ENCODE measurements around the gene SLFN12. TPM values are rescaled to one million over a fixed set of nuclear protein-coding genes. Genes with fewer than 3 reads are reported as not detected.
A peak's percentile ranks its signal among the peaks of the same experiment; 100 is the strongest.

Gene SLFN12
- total and polyA plus RNA-seq, 2 donors from 2014 or later: 2.3 to 13.3 TPM

DNA sequence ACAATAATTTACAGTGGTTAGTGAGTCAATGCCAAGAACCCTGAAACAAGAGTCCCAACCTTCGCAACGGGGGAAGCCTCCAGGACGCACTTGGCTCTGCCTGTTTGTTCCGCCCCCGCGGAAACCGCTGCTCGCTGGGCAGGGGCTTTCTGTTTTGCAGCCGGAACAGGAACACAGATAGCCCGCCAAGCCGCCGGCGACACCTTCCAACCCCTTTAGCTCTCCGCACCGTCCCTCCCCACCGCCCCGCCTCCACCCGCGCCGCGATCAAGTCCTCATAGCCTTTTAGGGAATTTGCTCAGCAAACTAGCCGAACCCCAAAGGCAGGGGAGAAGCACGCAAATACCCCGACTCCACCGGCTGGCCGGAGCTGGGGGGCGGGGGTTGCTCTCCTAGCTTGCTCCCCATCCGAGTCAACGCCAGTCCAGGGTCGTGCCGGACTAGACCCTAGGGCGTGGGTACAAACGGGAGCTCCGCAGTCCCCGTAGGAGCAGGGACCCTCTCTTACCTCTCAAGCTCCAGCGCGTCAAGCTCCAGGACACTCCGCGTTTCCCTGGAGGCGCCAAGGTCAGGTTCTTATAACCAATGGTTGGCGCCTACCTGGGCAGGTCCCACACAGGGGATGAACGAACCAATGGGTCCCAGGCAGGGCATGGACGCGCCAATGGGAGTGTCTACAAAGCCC is 16.1 kb upstream of the SLFN12 start, which contains the start of gene SLFN13:
SLFN13 (minus strand) TSS at position 553 of the 685 bp plus-strand sequence. CDS start 3,086 bp downstream, outside the sequence.
- peak; percentile 86 to 93 (median 90) for DNase-seq
- TF ChIP-seq, protein P1, sequence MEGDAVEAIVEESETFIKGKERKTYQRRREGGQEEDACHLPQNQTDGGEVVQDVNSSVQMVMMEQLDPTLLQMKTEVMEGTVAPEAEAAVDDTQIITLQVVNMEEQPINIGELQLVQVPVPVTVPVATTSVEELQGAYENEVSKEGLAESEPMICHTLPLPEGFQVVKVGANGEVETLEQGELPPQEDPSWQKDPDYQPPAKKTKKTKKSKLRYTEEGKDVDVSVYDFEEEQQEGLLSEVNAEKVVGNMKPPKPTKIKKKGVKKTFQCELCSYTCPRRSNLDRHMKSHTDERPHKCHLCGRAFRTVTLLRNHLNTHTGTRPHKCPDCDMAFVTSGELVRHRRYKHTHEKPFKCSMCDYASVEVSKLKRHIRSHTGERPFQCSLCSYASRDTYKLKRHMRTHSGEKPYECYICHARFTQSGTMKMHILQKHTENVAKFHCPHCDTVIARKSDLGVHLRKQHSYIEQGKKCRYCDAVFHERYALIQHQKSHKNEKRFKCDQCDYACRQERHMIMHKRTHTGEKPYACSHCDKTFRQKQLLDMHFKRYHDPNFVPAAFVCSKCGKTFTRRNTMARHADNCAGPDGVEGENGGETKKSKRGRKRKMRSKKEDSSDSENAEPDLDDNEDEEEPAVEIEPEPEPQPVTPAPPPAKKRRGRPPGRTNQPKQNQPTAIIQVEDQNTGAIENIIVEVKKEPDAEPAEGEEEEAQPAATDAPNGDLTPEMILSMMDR (IDR thresholded peaks at IDR 0.05; ENCODE audit: borderline replicate concordance, extremely low read depth, insufficient read depth): no peak
- H3K27me3 ChIP-seq (ENCODE audit: control insufficient read depth, insufficient read depth, low read length): peaks cover 13% of the 10 kb centered on the region
- intact Hi-C loops (cut with DNase I): no loop called here
- no peaks in the 10 kb centered on the region for H3K9me3 ChIP-seq (ENCODE audit: control insufficient read depth in 2 of 3, insufficient read depth in 1 of 3, low read length in 3 of 3)
- peak within 1 kb of the TSS in 2 of 3 donors; percentile 13 to 17 for H3K9ac ChIP-seq (ENCODE audit: low read length in 3 of 3)
- H3K36me3 ChIP-seq (ENCODE audit: control insufficient read depth in 2 of 3, insufficient read depth in 3 of 3, low read length in 3 of 3): no peaks in the 10 kb centered on the region
- peak within 1 kb of the TSS; percentile 60 to 66 (median 62) for H3K4me3 ChIP-seq (ENCODE audit: low read length in 3 of 3)
- no peak for FAIRE-seq
- H3K4me1 ChIP-seq (ENCODE audit: control insufficient read depth in 2 of 3, insufficient read depth in 2 of 3, low read depth in 1 of 3, low read length in 3 of 3): peaks cover 0 to 8% (median 0%) of the 10 kb centered on the region in 3 donors
- H3K27ac ChIP-seq (ENCODE audit: low read depth in 2 of 2, low read length in 2 of 2): peak within 1 kb of the TSS in 1 of 2 donors; percentile 29

DNA sequence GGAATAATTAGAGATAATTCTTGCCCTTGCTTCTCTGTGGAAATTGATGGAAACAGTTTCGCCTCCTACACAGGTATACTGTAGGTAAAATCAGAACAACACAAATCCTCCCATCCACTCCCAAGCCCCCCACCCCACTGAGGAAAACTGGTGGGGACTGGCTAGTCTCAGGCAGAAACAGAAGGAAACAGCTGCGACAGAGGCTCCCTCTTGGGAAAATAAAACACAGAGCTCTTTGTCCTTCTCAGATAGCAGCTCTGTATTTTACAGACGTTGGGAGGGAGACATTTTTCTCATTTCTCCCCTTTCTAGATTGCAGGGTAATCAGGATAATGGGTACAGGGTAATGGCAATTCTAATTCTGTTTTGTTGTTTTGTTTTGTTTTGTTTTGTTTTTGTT is 15.2 kb upstream of the SLFN12 start:
- H3K4me3 ChIP-seq (ENCODE audit: low read length in 3 of 3): no peak overlapping the region
- H3K27me3 ChIP-seq (ENCODE audit: control insufficient read depth, insufficient read depth, low read length): peaks cover 13% of the 10 kb centered on the region
- peak in 2 of 5 donors; percentile 15 to 34 for DNase-seq
- no peaks in the 10 kb centered on the region for H3K36me3 ChIP-seq (ENCODE audit: control insufficient read depth in 2 of 3, insufficient read depth in 3 of 3, low read length in 3 of 3)
- intact Hi-C loops (cut with DNase I): no loop called here
- TF ChIP-seq, protein P1 (IDR thresholded peaks at IDR 0.05; ENCODE audit: borderline replicate concordance, extremely low read depth, insufficient read depth): no peak
- no peak for FAIRE-seq
- no peaks in the 10 kb centered on the region for H3K9me3 ChIP-seq (ENCODE audit: control insufficient read depth in 2 of 3, insufficient read depth in 1 of 3, low read length in 3 of 3)
- H3K4me1 ChIP-seq (ENCODE audit: control insufficient read depth in 2 of 3, insufficient read depth in 2 of 3, low read depth in 1 of 3, low read length in 3 of 3): peaks cover 0 to 8% (median 0%) of the 10 kb centered on the region in 3 donors
- H3K9ac ChIP-seq (ENCODE audit: low read length in 3 of 3): no peak overlapping the region
- H3K27ac ChIP-seq (ENCODE audit: low read depth in 2 of 2, low read length in 2 of 2): no peak overlapping the region

DNA sequence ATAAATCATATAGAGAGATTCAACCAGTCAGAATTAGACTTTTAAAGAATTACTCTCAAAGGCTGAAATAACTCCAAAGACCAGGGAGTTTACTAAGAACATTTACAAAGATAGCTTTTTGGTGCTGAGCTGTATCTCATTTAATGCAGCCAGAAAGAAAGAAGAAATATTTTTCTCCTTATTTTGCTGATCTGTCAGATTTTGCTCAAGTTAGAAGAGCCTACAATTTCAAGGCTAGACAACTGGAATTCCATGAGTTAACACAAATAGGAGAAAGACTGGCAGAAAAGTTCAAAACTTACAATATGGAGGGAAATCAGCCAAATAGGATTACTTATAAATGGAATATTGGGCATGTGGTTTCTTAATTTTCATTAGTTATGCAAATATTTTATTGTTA is 6.1 kb upstream of the SLFN12 start:
- FAIRE-seq (no peak), DNase-seq (no peak)
- Histone ChIP-seq H3K4me1 (ENCODE audit: control insufficient read depth in 2 of 3, insufficient read depth in 2 of 3, low read depth in 1 of 3, low read length in 3 of 3) (peaks cover 2 to 4% (median 3%) of the 10 kb centered on the region in 3 donors), H3K27me3 (ENCODE audit: control insufficient read depth, insufficient read depth, low read length) (no peaks in the 10 kb centered on the region), H3K9me3 (ENCODE audit: control insufficient read depth in 2 of 3, insufficient read depth in 1 of 3, low read length in 3 of 3) (no peaks in the 10 kb centered on the region), H3K9ac (ENCODE audit: low read length in 3 of 3) (no peak overlapping the region), H3K4me3 (ENCODE audit: low read length in 3 of 3) (no peak overlapping the region), H3K27ac (ENCODE audit: low read depth in 2 of 2, low read length in 2 of 2) (no peak overlapping the region), H3K36me3 (ENCODE audit: control insufficient read depth in 2 of 3, insufficient read depth in 3 of 3, low read length in 3 of 3) (no peaks in the 10 kb centered on the region)
- intact Hi-C loops (cut with DNase I): no loop called here
- TF ChIP-seq, protein P1 (IDR thresholded peaks at IDR 0.05; ENCODE audit: borderline replicate concordance, extremely low read depth, insufficient read depth): no peak

Data from kidney (tissue), 14 donors.